ENCODE results near the gene CYBA. TPM values are rescaled to one million over a fixed set of nuclear protein-coding genes. Genes with fewer than 3 reads are reported as not detected.

Gene CYBA
- total and polyA plus RNA-seq, 9 of the 15 experiments (the other 6 are each of a cell fraction or from before 2014, with no cell fraction given) = 0.34 to 683 (median 93.0) TPM

GRCh38 chr16:88613293-88613692, 37.6 kb downstream of the CYBA start (continued):
- TF ChIP-seq, protein P1, sequence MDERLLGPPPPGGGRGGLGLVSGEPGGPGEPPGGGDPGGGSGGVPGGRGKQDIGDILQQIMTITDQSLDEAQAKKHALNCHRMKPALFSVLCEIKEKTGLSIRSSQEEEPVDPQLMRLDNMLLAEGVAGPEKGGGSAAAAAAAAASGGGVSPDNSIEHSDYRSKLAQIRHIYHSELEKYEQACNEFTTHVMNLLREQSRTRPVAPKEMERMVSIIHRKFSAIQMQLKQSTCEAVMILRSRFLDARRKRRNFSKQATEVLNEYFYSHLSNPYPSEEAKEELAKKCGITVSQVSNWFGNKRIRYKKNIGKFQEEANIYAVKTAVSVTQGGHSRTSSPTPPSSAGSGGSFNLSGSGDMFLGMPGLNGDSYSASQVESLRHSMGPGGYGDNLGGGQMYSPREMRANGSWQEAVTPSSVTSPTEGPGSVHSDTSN (CRISPR knock-in tag; IDR thresholded peaks at IDR 0.05; ENCODE audit: low read depth) = no peak
- TF ChIP-seq, protein P1 (tag; conservative IDR thresholded peaks at IDR 0.05; ENCODE audit: low read depth) = peak; percentile 51; the same call in 1 of the 2 replicates
- peak; percentile 22 to 57 (median 39); a peak in 3 of 6 replicates for TF ChIP-seq CTCF (IDR thresholded peaks at IDR 0.05 in 2 of 3, conservative IDR thresholded peaks at IDR 0.05 in 1 of 3; ENCODE audit: insufficient read depth in 2 of 3, low read depth in 1 of 3, low read length in 3 of 3)
- no peak for TF ChIP-seq HMBOX1 (IDR thresholded peaks at IDR 0.05)
- no peak for TF ChIP-seq FOS (IDR thresholded peaks at IDR 0.05; ENCODE audit: extremely low read depth, insufficient read length)
- no peak for TF ChIP-seq PURB (CRISPR knock-in tag; IDR thresholded peaks at IDR 0.05; ENCODE audit: low read depth)
- TF ChIP-seq SRSF9 (IDR thresholded peaks at IDR 0.05; ENCODE audit: borderline replicate concordance, low read depth, low read length) = no peak
- TF ChIP-seq GMEB1 (CRISPR knock-in tag; IDR thresholded peaks at IDR 0.05) = no peak
- no peak for TF ChIP-seq SAFB2 (IDR thresholded peaks at IDR 0.05; ENCODE audit: borderline replicate concordance, low read depth, low read length, severe bottlenecking)
- no peak for TF ChIP-seq TEAD4 (IDR thresholded peaks at IDR 0.05; ENCODE audit: low read length)
- TF ChIP-seq TEAD4 (CRISPR knock-in tag; IDR thresholded peaks at IDR 0.05; ENCODE audit: borderline replicate concordance) = no peak
- TF ChIP-seq PKNOX1 (IDR thresholded peaks at IDR 0.05) = peak; percentile 48
- TF ChIP-seq JUN (IDR thresholded peaks at IDR 0.05; ENCODE audit: borderline replicate concordance, low read depth, low read length) = no peak
- no peak for TF ChIP-seq JUN (CRISPR knock-in tag; IDR thresholded peaks at IDR 0.05; ENCODE audit: borderline replicate concordance)
- TF ChIP-seq CREM (IDR thresholded peaks at IDR 0.05; ENCODE audit: low read depth) = peak; percentile 38; the same call in 1 of the 2 replicates
- peak; percentile 86 for TF ChIP-seq ZNF766 (CRISPR knock-in tag; conservative IDR thresholded peaks at IDR 0.05)
- TF ChIP-seq NELFE (IDR thresholded peaks at IDR 0.05; ENCODE audit: insufficient read depth, insufficient read length) = no peak
- TF ChIP-seq, protein P2, sequence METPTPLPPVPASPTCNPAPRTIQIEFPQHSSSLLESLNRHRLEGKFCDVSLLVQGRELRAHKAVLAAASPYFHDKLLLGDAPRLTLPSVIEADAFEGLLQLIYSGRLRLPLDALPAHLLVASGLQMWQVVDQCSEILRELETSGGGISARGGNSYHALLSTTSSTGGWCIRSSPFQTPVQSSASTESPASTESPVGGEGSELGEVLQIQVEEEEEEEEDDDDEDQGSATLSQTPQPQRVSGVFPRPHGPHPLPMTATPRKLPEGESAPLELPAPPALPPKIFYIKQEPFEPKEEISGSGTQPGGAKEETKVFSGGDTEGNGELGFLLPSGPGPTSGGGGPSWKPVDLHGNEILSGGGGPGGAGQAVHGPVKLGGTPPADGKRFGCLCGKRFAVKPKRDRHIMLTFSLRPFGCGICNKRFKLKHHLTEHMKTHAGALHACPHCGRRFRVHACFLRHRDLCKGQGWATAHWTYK (CRISPR knock-in tag; IDR thresholded peaks at IDR 0.05) = no peak
